Endothelial cell (in vitro differentiated cells): ENCODE measurements around the gene CCKAR. TPM values are rescaled to one million over a fixed set of nuclear protein-coding genes. Genes with fewer than 3 reads are reported as not detected.

Experiments
- DNase-seq: peaks from one replicate; pipeline ENCODE4 v3.0.0; 2021; ENCODE audit warnings: low spot score
- H3K27ac Mint-ChIP-seq: one replicate; pipeline ENCODE4 v1.8.0; 2021; ENCODE audit warnings: mixed read lengths, inconsistent platforms; ENCODE audit not compliant: unreplicated experiment
- H3K27me3 Mint-ChIP-seq: one replicate; pipeline ENCODE4 v1.8.0; 2021; ENCODE audit warnings: mild to moderate bottlenecking, moderate library complexity, mixed read lengths, inconsistent platforms; ENCODE audit not compliant: unreplicated experiment
- H3K36me3 Mint-ChIP-seq: one replicate; pipeline ENCODE4 v1.8.0; 2021; ENCODE audit warnings: mild to moderate bottlenecking, low read depth, mixed read lengths, inconsistent platforms; ENCODE audit not compliant: unreplicated experiment
- H3K4me1 Mint-ChIP-seq: one replicate; pipeline ENCODE4 v1.8.0; 2021; ENCODE audit warnings: mild to moderate bottlenecking, mixed read lengths, inconsistent platforms; ENCODE audit not compliant: unreplicated experiment
- H3K4me3 Mint-ChIP-seq: one replicate; pipeline ENCODE4 v1.8.0; 2021; ENCODE audit warnings: mild to moderate bottlenecking, mixed read lengths, inconsistent platforms; ENCODE audit not compliant: unreplicated experiment
- H3K9me3 Mint-ChIP-seq: one replicate; pipeline ENCODE4 v1.8.0; 2021; ENCODE audit warnings: mixed read lengths, inconsistent platforms; ENCODE audit not compliant: unreplicated experiment
- total RNA-seq: library from RNA; stranded (reverse); fragmentation: NEBNext Ultra II Directional; extraction: Animal tissue kit (Norgen Biotek cat#: 25700); gene quantifications from one replicate; pipeline ENCODE4 v1.2.1, GENCODE V29; 2021; ENCODE audit not compliant: unreplicated experiment
- TF ChIP-seq, protein P1 (sequence below): fragments of 200-600 bp; sonication (generic); IDR thresholded peaks from one replicate; pipeline ENCODE4 v1.5.0; 2021; ENCODE audit warnings: antibody characterized with exemption; ENCODE audit not compliant: unreplicated experiment

Gene CCKAR
- total RNA-seq, 1 donor from 2014 or later: not detected

GRCh38 chr4:26515936-26516335 is 25.7 kb upstream of the CCKAR start:
- Mint-ChIP-seq H3K4me3 (no peak overlapping the region), H3K9me3 (no peaks in the 10 kb centered on the region), H3K4me1 (no peaks in the 10 kb centered on the region), H3K36me3 (no peaks in the 10 kb centered on the region), H3K27me3 (no peaks in the 10 kb centered on the region), H3K27ac (no peak overlapping the region)
- no peak for DNase-seq
- TF ChIP-seq, protein P1, sequence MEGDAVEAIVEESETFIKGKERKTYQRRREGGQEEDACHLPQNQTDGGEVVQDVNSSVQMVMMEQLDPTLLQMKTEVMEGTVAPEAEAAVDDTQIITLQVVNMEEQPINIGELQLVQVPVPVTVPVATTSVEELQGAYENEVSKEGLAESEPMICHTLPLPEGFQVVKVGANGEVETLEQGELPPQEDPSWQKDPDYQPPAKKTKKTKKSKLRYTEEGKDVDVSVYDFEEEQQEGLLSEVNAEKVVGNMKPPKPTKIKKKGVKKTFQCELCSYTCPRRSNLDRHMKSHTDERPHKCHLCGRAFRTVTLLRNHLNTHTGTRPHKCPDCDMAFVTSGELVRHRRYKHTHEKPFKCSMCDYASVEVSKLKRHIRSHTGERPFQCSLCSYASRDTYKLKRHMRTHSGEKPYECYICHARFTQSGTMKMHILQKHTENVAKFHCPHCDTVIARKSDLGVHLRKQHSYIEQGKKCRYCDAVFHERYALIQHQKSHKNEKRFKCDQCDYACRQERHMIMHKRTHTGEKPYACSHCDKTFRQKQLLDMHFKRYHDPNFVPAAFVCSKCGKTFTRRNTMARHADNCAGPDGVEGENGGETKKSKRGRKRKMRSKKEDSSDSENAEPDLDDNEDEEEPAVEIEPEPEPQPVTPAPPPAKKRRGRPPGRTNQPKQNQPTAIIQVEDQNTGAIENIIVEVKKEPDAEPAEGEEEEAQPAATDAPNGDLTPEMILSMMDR: no peak

GRCh38 chr4:26510334-26510964 is 20.2 kb upstream of the CCKAR start:
- TF ChIP-seq, protein P1: no peak
- Mint-ChIP-seq H3K36me3 (no peaks in the 10 kb centered on the region), H3K9me3 (no peaks in the 10 kb centered on the region), H3K27me3 (no peaks in the 10 kb centered on the region), H3K4me1 (no peaks in the 10 kb centered on the region), H3K27ac (no peak overlapping the region), H3K4me3 (no peak overlapping the region)
- no peak for DNase-seq

DNA sequence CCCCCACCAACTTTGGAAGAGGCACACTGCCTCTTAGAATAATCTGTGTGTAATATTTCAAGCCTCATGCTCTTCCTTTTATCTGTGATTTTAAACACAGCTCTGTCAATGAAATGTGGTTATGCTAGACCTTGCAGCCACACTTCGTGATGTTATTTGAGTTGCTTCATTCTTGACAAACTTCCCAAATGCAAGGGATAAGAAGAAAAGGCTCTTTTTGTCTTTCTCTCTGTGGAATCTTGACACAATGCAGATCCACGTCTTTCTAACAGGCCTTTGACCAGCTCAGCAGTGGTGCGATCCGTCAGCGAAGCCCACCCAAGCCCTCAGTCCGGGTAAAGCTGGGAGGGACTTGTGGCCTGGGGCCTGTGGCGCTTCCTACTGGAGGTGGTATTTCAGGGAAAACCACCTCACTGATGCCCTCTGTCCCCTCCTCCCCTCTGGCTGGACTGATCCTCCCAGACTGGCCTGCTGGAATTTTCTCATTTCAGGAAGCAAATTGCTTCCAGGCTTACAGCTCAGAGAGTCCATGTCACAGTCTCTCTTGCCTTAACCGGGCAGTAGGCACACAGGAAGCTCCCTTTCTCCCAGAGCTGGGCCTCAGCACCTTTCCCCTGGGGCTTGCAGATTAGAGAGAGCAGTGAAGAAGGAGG is 19.5 kb upstream of the CCKAR start:
- H3K36me3 Mint-ChIP-seq: no peaks in the 10 kb centered on the region
- no peak for DNase-seq
- TF ChIP-seq, protein P1: no peak
- no peaks in the 10 kb centered on the region for H3K9me3 Mint-ChIP-seq
- no peaks in the 10 kb centered on the region for H3K27me3 Mint-ChIP-seq
- H3K27ac Mint-ChIP-seq: no peak overlapping the region
- H3K4me1 Mint-ChIP-seq: no peaks in the 10 kb centered on the region
- no peak overlapping the region for H3K4me3 Mint-ChIP-seq

- Mint-ChIP-seq H3K4me3 (no peak overlapping the region), H3K36me3 (no peaks in the 10 kb centered on the region), H3K9me3 (no peaks in the 10 kb centered on the region), H3K27me3 (no peaks in the 10 kb centered on the region), H3K4me1 (no peaks in the 10 kb centered on the region), H3K27ac (no peak overlapping the region)
- DNase-seq: no peak
- TF ChIP-seq, protein P1: no peak
Observed at GRCh38 chr4:26507286-26507685, 17.0 kb upstream of the CCKAR start.

GRCh38 chr4:26503844-26504243 is 13.6 kb upstream of the CCKAR start:
- Mint-ChIP-seq H3K36me3 (peaks cover 7% of the 10 kb centered on the region), H3K9me3 (peaks cover 6% of the 10 kb centered on the region), H3K4me1 (no peaks in the 10 kb centered on the region), H3K27me3 (peaks cover 2% of the 10 kb centered on the region), H3K27ac (no peak overlapping the region), H3K4me3 (no peak overlapping the region)
- DNase-seq: no peak
- TF ChIP-seq, protein P1: no peak
